HG03025 (cell line): ENCODE measurements around the gene INPP4B.
"Not testable (repeated sequence)": the region's sequence is repeated elsewhere in the genome, so short reads cannot be mapped to it uniquely, and the experiment has no call there.

Experiments
- ATAC-seq: cut with Tn5 transposase; IDR thresholded peaks from one replicate; pipeline ENCODE4 v1.9.1; 2021; ENCODE audit warnings: mild to moderate bottlenecking, moderate library complexity; ENCODE audit not compliant: unreplicated experiment, low FRiP score

Gene INPP4B

DNA sequence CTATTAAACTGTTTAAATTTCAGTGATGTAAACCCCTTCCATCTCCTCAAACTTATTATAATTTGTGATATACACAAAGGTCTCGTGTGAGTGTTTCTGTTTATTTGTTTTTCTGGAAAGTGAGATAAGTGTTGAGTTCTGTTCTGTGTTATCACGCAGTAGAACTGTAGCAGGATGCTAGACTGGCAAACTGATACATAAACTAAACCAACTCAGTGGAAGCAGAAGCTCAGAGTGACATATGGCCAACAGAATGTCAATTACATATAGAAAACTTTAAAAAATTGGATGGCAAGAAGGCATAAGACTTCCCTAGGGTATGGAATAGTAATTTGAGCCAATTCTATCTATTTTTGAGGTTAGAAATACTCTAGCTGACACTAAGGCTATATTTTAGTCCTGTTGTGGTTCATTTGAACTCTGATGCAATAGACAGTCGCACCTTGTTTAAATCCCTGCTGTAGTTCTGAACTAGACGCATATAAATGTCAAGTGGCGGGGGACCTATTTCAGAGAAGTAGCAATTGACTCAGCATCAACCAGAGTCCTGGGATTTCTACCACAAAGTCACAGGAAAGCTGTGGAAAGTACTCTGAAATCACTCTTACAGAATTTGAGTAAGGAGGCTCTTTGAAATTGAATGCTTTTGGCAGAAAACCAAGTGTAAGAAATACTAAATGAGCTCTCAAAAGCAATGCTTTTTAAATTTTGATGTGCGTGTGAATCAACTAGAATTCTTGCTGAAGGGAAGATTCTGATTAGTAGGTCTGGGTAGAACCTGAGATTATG is 294.4 kb downstream of the INPP4B start:
- ATAC-seq: no peak

DNA sequence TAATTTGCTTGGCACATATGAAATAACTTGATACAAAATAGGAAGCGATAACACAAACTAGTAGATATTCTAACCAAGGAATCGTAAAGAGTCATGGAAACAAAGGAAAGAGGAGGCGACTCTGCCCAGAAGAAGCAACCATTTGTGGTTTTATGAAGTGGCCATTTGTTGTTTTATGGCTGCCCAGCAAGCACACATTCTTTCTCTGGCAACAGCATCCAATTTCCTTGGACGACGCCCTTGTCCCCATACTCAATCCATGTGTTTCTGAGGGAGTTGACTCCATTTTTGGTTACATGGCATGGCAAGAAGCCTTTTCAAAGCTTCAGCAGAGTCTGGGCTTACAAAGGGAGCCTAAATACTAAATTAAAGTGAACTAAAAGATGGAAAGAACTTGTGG is 295.1 kb downstream of the INPP4B start:
- ATAC-seq: no peak

DNA sequence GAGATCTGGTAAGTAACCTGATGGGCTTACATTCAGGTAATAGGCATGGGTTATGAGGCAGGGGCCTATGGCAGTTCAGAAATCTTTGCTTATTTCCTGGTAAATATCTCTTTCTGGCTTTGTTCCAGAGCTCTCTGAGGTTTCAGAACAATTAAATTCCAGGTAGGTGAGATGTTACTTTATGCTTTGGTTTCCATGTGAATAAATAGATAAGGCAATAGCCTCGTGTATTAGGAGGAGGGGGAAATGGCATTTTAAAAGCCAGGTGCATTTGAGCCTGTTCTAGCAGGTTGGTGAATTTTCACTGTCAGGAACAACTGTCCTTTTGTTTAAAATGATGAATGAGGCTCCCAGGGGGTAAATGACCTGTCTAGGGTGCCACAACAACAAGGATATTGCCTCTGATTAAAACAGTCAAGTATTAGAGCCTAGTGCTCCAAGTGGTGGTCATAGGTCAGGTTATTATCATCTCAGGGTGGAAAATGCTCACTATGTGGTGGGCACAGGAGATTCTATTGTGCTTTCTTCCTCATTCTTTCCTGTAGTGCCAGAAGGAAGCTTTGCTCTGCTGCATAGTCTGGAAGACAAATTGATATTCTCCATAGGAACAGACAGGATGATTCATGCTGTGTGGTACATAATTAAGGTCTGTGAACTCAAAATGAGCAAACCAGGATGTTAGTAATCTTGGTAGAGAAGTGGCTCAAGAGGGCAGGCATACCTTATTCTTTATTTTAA is 296.2 kb downstream of the INPP4B start:
- no peak for ATAC-seq

DNA sequence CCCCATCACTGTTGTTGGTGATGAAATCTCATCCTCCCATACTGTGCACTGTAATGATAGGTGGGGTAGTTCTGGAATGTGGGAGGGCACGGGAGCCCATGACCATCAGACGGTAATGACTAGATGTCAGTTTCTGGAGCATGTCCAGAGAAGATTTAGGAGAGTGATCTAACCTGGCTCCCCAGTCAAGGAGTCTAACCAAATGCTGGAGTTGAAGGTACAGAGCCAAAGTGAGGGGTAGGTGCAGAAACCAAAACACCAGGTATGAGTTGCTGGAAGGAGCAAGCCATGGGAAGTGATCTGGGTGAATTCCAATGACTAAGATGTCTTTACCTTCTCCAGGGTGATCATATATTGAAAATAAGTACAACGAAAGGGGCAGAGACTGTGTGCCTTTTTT is 296.9 kb downstream of the INPP4B start:
- ATAC-seq: no peak

DNA sequence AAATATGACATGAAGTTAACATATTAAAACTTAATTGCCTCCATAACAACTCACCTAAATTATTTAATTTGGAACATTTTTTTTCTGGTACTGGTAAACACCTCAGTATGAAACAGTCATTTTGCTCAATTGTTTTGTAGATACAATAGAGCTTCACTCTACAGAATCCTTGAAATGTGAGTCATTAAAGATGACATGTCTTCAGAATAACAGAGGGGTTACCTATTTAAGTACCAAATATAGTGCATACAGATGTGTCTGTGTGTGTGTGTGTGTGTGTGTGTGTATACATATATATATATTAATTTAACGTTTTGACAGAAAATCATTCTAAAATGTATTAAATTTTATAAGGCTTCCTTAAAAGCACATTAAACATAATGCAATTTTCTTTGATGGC is 297.6 kb downstream of the INPP4B start:
- ATAC-seq: no peak

DNA sequence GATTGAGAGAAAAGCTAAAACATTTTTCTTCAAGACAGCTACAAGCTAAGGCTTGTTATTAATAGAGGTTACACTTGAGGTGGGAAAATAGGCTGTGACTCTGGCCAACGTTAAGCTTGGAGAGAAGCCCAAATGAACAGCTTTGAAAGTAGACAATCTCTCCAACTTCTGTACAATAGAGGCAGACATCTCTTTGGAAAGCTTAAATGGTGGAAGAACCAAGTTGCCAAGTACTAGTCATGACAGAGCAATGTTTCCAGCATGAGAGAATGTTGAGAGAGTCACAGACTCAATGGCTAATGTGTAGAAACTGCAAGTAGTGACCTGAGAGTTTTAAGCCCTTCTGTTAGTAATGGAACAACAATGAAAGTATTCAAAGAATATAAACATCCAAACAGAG is 298.1 kb downstream of the INPP4B start:
- ATAC-seq: no peak

DNA sequence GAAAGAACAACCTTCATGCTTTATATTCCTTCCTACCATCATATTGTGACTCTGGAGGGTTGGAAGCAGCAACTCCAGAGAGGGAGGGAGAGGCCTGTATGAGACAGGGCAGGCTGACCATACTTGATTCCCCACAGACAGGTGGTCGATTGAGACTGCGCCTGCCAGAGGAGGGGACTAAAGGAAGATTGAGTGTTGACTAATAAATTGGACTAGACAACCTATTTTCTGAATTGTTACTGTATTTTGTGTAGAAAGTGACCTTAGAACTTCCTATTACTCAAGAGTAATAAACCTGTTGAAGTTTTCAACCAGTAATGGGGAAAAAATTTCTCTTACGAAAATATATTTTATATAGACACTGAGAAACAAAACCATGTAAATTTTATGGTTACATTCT is 301.5 kb downstream of the INPP4B start:
- ATAC-seq: no peak

DNA sequence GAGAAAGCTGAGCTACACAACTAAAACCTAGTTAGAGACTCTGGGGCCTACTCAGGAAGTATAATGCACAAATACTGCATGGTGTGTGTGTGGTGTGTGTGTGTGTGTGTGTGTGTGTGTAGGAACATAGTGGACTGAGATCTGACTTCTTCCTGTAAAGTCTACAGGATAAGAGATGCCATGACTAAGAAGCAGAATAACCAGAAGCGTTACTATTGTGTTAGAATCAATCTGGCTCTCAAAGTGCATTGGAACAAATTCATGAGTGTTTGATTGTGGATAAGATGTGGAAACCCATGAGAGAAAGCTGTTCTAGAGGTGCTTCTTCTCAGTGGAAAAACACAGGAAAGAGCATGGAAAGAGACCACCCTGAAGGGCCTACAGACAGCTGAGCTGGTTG is 302.1 kb downstream of the INPP4B start:
- ATAC-seq: no peak

DNA sequence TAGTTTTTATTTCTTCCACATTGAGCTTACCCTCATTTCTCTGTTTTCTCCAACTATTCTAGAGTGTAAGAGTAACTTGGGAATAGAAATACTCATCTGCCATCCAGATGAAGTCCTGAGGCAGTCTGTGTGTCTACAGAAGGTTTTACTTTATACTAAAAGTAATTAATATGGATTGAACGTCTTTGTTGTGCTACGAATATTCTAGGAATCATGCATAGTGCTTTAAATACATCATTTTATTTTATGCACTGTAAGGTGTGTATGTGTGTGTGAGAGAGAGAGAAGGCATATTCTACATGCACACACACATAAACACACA is 305.7 kb downstream of the INPP4B start:
- no peak for ATAC-seq

DNA sequence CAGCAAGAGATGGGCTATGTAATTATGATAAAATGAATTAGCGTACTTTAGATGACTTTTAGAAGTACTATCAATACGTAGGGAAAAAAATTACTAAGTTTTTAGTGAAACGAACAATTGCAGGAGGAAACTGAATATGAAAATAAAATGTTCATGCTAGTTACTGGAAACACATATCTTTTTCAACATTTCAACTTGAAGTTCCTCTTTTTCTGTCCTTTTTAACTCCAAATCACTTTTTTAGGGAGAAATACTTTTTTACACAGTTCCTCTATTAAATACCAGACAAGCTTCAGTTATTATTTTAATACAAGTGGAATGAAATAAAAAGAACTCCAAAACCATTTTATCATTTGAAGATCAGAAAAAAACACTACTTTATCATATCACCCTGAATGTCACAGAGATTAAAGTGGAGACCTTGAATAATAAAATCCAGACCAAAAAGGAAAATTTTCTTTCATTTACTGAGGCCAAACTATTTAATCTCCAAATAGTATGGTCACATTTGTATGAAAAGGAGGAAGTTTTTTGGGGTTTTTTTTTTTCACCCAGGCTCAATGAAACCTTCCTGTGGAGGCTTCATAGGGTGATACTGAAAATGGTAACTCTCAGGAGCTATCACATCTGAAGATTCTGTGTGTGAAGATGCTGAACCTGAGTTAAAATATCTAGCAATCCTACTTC is 306.2 kb downstream of the INPP4B start:
- no peak for ATAC-seq

DNA sequence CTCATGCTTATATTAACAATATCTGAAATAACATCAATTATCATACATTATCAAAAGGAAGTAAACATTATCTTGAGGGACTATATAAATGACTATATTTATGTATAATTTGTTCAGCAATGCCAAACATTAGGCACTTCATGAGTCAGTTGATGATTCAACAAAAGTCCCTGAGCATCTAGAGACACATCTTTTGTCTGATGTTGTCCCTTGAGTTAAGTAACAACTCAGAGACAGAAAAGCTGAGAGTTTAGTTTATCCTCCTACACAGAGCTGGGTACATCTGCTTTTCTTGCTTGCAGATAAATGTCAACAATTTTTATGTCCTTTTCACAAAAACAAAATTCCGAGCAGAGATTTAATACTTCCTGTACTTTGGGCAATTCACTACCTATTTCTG is 311.1 kb downstream of the INPP4B start:
- no peak for ATAC-seq

DNA sequence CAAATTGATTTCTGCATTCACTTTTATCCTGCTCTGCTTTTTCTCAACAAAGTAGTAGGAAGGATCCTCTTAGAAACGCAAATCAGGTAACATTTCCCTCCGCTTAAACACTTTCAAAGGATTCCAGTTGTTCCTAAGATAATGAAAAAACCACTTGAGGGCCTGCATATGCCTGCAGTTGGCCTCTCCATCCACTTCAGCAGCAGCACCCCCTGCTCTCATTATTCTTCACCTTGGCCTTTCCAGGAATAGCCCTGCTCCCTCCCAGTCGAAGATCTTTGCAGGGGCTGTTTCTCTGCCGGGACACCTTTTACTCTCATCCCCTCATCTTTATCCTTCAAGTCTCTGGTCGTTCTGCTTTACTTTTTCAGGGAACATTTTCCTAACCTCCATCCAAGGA is 314.0 kb downstream of the INPP4B start:
- no peak for ATAC-seq

DNA sequence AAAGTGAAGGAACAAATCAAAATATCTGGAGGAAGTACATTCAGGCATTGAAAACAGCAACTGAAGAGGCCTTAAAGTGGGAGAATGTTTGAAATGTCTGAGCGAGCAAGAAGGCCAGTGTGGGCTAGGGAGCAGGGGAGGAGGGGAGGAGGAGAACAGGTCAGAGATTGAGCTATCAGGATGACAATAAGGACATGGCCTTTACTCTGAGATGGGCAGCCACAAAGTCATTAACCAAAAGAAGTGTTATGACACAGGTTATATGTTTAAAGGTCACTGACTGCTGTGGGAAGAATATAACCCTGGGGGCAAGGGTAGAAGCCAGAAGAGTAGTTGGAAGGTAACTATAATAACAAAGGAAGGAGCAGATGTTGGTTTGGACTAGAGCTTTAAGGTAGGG is 315.4 kb downstream of the INPP4B start:
- ATAC-seq: no peak

DNA sequence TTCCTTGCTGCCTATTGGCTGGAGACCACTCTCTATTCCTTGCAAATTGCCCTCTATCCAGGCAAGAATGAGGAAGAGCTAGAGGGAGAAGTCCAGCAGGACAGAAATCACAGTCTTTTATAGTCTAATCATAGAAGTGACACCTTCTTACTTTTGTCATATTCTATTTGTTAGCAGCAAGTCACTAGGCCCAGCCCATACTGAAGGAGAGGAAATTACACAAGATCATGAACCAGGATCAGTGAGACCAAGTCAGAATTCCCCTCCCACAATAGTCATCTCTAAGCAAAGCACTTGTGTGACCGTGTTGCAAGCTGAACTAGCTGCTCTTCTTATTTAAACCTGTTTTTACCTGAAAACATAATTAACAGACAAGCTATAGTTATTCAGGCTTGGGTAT is 317.7 kb downstream of the INPP4B start:
- no peak for ATAC-seq

DNA sequence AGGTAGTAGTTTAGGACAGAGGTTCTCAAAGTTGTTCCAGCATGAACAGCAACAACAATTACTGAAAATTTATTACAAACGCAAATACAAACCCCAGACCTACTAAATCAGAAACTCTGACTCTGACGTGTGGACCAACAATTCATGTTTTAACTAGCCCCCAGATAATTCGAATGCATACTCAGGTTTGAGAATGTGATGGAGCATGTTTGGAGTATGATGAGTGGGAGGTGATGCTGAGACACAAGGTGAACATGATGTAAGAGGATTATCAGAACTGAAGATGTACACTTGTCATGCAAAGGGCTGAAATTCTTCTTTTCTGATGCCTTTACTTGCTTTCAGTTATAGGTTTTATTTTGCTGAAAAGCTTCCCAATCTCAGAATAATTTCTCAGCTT is 323.0 kb downstream of the INPP4B start:
- ATAC-seq: no peak

DNA sequence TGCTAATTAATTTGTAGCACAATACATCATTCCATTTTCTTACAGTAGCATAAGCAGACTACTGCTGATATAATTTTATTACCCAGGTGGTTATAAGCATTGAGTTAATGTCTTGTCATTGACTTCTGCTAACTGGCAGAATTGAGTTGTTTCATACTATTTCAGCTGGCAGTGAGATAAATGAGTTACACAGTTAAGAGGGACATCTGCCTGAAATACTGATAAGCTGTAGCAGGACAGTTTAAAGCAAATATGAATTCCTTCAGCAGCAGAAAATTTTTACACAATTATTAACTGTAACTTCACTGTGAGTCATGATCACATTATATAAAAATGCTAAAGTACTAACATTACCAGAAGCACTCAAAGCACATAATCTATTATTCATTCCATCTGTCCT is 326.8 kb downstream of the INPP4B start:
- no peak for ATAC-seq

DNA sequence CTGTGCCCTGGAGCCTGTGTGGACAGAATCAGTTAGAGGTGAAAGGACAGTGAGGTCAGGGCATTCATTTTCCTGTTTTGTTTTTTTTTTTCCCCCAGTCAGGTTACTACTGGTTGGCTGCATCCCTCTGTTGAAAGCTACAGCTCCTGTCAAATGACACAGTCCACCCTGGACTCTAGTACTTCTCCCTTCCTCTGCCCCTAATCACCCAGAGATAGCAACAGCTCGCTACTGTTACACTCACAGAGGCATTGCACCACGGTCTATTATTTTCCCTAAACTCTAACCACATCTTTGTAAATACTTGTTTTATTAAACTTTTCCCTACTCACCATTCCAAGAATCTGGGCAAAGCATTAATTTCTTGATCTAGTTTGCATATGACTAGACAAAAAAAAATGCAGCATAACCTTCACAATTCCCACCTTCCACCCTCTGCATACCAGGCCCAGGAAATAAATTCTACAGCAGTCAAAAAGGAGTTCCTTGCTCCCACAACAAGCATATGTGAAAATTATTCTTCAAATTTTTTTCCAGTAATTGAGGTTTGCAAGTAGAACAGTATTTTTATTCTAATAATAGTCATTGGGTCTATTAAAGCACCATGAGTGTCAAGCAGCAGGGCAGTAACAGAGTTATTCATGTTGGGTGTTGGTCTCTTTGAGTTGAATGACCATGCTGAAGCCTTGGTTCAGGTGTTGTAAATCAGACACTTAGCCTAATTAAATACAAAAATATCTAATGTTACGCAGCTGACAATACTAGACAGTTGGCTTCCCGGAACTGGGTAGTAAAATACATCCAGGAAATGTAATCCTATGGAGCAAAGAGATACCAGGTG is 329.2 kb downstream of the INPP4B start:
- no peak for ATAC-seq

DNA sequence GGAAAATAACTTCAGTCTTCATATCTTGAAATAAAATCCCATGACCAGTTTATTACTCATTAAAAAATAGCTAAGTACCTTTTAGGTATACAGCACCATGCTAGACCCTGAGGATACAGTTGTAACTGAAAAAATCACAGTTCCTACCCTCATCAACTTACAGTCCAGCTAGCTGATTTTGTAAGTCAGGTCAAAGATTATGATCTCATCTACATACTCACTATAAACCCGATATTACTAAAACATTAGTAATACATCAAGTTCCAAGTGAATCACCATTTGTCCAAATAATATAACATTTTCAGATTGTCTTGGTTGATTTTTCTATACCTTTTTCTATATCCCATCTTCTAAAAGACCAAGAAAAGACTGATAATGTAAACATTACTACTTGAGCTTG is 333.9 kb downstream of the INPP4B start:
- no peak for ATAC-seq

DNA sequence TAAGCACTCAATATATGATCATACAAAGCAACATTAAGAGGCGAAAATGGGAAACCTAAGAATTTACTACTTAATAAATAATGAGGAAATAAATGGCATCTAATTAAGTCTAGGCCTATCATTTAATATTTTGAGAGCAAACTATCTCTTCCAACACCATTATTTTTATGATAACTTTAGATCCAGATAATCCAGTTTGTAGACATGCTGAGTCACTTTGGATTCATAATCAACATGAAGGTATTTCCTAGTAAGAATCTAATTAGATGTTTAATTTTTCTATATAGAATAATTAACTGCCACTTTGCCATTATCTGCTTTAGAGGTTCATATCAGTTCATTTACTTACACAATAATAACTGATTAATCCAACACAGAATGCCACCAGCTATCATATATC is 336.2 kb downstream of the INPP4B start:
- ATAC-seq: no peak

DNA sequence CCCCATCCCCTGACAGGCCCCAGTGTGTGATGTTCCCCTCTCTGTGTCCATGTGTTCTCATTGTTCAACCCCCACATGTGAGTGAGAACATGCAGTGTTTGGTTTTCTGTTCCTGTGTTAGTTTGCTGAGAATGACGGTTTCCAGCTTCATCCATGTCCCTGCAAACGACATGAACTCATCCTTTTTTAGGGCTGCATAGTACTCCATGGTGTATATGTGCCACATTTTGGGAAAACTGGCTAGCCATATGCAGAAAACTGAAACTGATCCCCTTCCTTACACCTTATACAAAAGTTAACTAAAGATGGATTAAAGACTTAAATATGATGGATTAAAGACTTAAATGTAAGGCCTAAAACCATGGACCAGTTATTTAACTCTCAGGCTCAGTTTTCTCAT is 336.7 kb downstream of the INPP4B start:
- ATAC-seq: not testable (repeated sequence)

DNA sequence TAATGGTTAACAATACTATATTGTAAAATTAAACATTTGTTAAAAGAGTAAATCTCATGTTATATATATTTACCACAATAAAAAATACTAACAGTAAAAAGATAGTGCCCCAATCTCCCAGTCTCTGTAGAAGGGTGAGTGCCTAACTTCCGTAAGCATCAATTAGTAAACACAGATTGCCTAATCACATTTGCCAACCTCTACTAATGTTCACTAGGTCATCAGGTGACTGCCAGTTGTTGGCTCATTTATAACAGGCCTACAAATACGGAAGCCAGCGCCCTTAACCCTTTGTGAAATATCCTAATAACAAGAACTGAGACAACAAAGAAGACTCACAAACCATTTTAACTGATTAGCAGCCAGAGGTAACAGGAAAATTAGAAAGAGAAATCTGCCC is 345.1 kb downstream of the INPP4B start:
- no peak for ATAC-seq
